Keratinocyte (primary cell): Measurements from ENCODE around the gene HCAR3.

ENCODE experiments used
- EZH2 ChIP-seq: IDR thresholded peaks from one replicate; pipeline ENCODE4 v1.6.1; 2012; ENCODE audit warnings: inconsistent platforms, mild to moderate bottlenecking, low read length, moderate library complexity
- TF ChIP-seq, protein P1 (sequence below), 3 experiments: IDR thresholded peaks in 1 of 3; conservative IDR thresholded peaks in 1 of 3; optimal IDR thresholded peaks in 1 of 3; 2 replicates in 2 of 3; 3 replicates in 1 of 3; pipeline versions ENCODE3 to v1.5.1; 2011; ENCODE audit warnings: low read length in 3 of 3, mild to moderate bottlenecking in 3 of 3, moderate library complexity in 2 of 3, control low read depth in 1 of 3, inconsistent platforms in 1 of 3; ENCODE audit not compliant: insufficient read depth in 2 of 3; ENCODE audit errors: extremely low read depth in 1 of 3

GRCh38 chr12:122753319-122753650, 36.7 kb upstream of the HCAR3 start:
- TF ChIP-seq, protein P1, sequence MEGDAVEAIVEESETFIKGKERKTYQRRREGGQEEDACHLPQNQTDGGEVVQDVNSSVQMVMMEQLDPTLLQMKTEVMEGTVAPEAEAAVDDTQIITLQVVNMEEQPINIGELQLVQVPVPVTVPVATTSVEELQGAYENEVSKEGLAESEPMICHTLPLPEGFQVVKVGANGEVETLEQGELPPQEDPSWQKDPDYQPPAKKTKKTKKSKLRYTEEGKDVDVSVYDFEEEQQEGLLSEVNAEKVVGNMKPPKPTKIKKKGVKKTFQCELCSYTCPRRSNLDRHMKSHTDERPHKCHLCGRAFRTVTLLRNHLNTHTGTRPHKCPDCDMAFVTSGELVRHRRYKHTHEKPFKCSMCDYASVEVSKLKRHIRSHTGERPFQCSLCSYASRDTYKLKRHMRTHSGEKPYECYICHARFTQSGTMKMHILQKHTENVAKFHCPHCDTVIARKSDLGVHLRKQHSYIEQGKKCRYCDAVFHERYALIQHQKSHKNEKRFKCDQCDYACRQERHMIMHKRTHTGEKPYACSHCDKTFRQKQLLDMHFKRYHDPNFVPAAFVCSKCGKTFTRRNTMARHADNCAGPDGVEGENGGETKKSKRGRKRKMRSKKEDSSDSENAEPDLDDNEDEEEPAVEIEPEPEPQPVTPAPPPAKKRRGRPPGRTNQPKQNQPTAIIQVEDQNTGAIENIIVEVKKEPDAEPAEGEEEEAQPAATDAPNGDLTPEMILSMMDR (optimal IDR thresholded peaks at IDR 0.05 in 1 of 3, IDR thresholded peaks at IDR 0.05 in 1 of 3, conservative IDR thresholded peaks at IDR 0.05 in 1 of 3; ENCODE audit: extremely low read depth in 1 of 3, insufficient read depth in 2 of 3, low read length in 3 of 3), result no peak
- no peak for TF ChIP-seq EZH2
